GM12872 (cell line): Measurements from ENCODE around the gene CDC14A.

Source experiments
- CTCF ChIP-seq: IDR thresholded peaks from 3 replicates; pipeline ENCODE4 v1.5.1; 2011; ENCODE audit warnings: low read depth, mild to moderate bottlenecking, low read length, moderate library complexity; ENCODE audit not compliant: insufficient read depth

CDC14A gene

GRCh38 chr1:100343897-100344296 lies 8.4 kb upstream of the CDC14A start:
- no peak for TF ChIP-seq CTCF

GRCh38 chr1:100344774-100345173 lies 7.5 kb upstream of the CDC14A start:
- no peak for TF ChIP-seq CTCF

GRCh38 chr1:100346387-100346786 lies 5.9 kb upstream of the CDC14A start:
- no peak for TF ChIP-seq CTCF

GRCh38 chr1:100347009-100347966 lies 5.0 kb upstream of the CDC14A start:
- no peak for TF ChIP-seq CTCF

- TF ChIP-seq CTCF = no peak
These were observed 3.7 kb upstream of the CDC14A start for GRCh38 chr1:100348549-100349144.

- TF ChIP-seq CTCF = no peak
These were observed 3.1 kb upstream of the CDC14A start for GRCh38 chr1:100349246-100349645.

- no peak for TF ChIP-seq CTCF
These were observed 1.6 kb upstream of the CDC14A start for GRCh38 chr1:100350787-100351094.
